Measurements from ENCODE around the gene MAEA. TPM values are rescaled to one million over a fixed set of nuclear protein-coding genes. Genes with fewer than 3 reads are reported as not detected.

Gene MAEA
- total and polyA plus RNA-seq, 2 of the 8 experiments (the other 6 are each of a cell fraction or from before 2014, with no cell fraction given): 75.8 to 133 TPM

GRCh38 chr4:1295405-1296055, 5.8 kb downstream of the MAEA start:
- no peak overlapping the region for H2BK5ac ChIP-seq (ENCODE audit: low read depth, low read length)
- no peak overlapping the region for H2AFZ ChIP-seq (ENCODE audit: low read length)
- no peak overlapping the region for H3K18ac ChIP-seq (ENCODE audit: extremely low read depth, low read length)
- no peak overlapping the region for H3K4ac ChIP-seq (replicated peaks; ENCODE audit: insufficient read length, low read depth, low read length)
- no peak overlapping the region for H4K5ac ChIP-seq (ENCODE audit: insufficient read length, low read depth, low read length)
- POLR2A ChIA-PET (ENCODE audit: partially characterized antibody): interaction anchor here (1.4 to 1.6 kb wide), 2 partner anchors 8 to 12 kb away, joined by 4 to 5 read pairs; no protein-coding TSS in a partner anchor
- H2AK5ac ChIP-seq (ENCODE audit: low read depth, low read length): no peak overlapping the region
- no peak overlapping the region for H2BK15ac ChIP-seq (ENCODE audit: low read length)
- H3K27me3 ChIP-seq (replicated peaks in 1 of 4; ENCODE audit: control insufficient read depth in 3 of 4, extremely low read depth in 1 of 4, insufficient read depth in 3 of 4, low read length in 3 of 4): no peaks in the 10 kb centered on the region
- peaks cover 33% of the 10 kb centered on the region for H3K79me1 ChIP-seq (ENCODE audit: low read depth, low read length)
- H2BK20ac ChIP-seq (ENCODE audit: low read length): no peak overlapping the region
- TF ChIP-seq SIX5 (IDR thresholded peaks at IDR 0.05; ENCODE audit: low read depth, low read length): no peak
- peaks cover 35 to 96% of the 10 kb centered on the region in 2 experiments for H3K79me2 ChIP-seq (ENCODE audit: control insufficient read depth in 1 of 2, insufficient read depth in 2 of 2, low read length in 2 of 2)
- no peak overlapping the region for H2BK120ac ChIP-seq (replicated peaks; ENCODE audit: low read depth, low read length)
- 97% methylated on average over 5 of the region's 24 CpGs; no CpG with 5 or more reads in 1 of the 2 experiments for WGBS, 2 experiments (ENCODE audit: extremely low coverage in 1 of 2, insufficient coverage in 1 of 2, insufficient read length in 1 of 2, insufficient replicate concordance in 2 of 2, low coverage in 1 of 2, low lambda C conversion rate in 2 of 2, missing lambda C conversion rate in 1 of 2)
- H4K20me1 ChIP-seq (replicated peaks in 1 of 2; ENCODE audit: control insufficient read depth in 1 of 2, insufficient read depth in 2 of 2, low read length in 2 of 2): peaks cover 42 to 44% of the 10 kb centered on the region in 2 experiments
- FAIRE-seq: no peak
- peak overlapping the region; percentile 29; the same call in 1 of the 2 replicates for H4K8ac ChIP-seq (ENCODE audit: extremely low read depth, insufficient read depth, low read length)
- DNase-seq (ENCODE audit: low read depth in 1 of 2, low spot score in 2 of 2): no peak
- peaks cover 6 to 30% (median 18%) of the 10 kb centered on the region in 4 experiments for H3K4me1 ChIP-seq (replicated peaks in 1 of 4; ENCODE audit: control insufficient read depth in 3 of 4, insufficient read depth in 4 of 4, low read length in 3 of 4)
- no peak overlapping the region for H3K4me2 ChIP-seq (ENCODE audit: insufficient read depth in 1 of 2, low read depth in 2 of 2, low read length in 2 of 2)
- H3K23me2 ChIP-seq (ENCODE audit: low read depth, low read length): peaks cover 5% of the 10 kb centered on the region; the same call in 1 of the 2 replicates
- H3K23ac ChIP-seq (ENCODE audit: insufficient read length): no peak overlapping the region
- H3K56ac ChIP-seq (replicated peaks; ENCODE audit: insufficient read length, low read depth, low read length): no peak overlapping the region
- no peak overlapping the region for H3K4me3 ChIP-seq (ENCODE audit: extremely low read depth in 1 of 4, insufficient read depth in 2 of 4, low read depth in 3 of 4, low read length in 4 of 4)
- H4K91ac ChIP-seq (replicated peaks; ENCODE audit: insufficient read length, low read length): no peak overlapping the region
- no peak overlapping the region for H3K27ac ChIP-seq (ENCODE audit: low read depth, low read length)
- H2BK12ac ChIP-seq (ENCODE audit: low read depth, low read length): no peak overlapping the region
- no peaks in the 10 kb centered on the region for H3K9me3 ChIP-seq (ENCODE audit: insufficient read depth in 2 of 2, low read depth in 1 of 2, low read length in 1 of 2)
- no peak overlapping the region for H3K14ac ChIP-seq (ENCODE audit: insufficient read length)
- peaks cover 2 to 24% (median 2%) of the 10 kb centered on the region in 4 experiments; a peak in 6 of 8 replicates for H3K36me3 ChIP-seq (ENCODE audit: control insufficient read depth in 2 of 4, insufficient read depth in 4 of 4, low read length in 3 of 4)
- no peak overlapping the region for H3K9ac ChIP-seq (replicated peaks in 1 of 4; ENCODE audit: extremely low read depth in 1 of 4, low read depth in 3 of 4, low read length in 3 of 4)
- CTCF ChIA-PET (ENCODE audit: partially characterized antibody): interaction anchor here (0.6 kb wide), 1 partner anchor 58 kb away, joined by 3 read pairs; no protein-coding TSS in a partner anchor

Data from H1 (cell line).